ENCODE data around the gene ZNF165. TPM values are rescaled to one million over a fixed set of nuclear protein-coding genes. Genes with fewer than 3 reads are reported as not detected.
"Not testable (repeated sequence)": the region's sequence is repeated elsewhere in the genome, so short reads cannot be mapped to it uniquely, and the experiment has no call there.

ZNF165 gene
- polyA plus RNA-seq (ENCODE audit: insufficient read length in 3 of 3), result 1 to 10 TPM; 3.9 to 5.4 (median 4.6) TPM
- long read RNA-seq, donor 1, result 0 reads
- long read RNA-seq, donor 2, result 0 reads
- long read RNA-seq, donor 3, result 0 reads
- long read RNA-seq, donor 4, partial matches to known transcripts, result 81 of 81 reads
- long read RNA-seq, donor 4, other reads (novel, unspliced or antisense), result 0 of 81 reads
- long read RNA-seq, donor 5, result 0 reads
- long read RNA-seq, donor 6, result 0 reads
- long read RNA-seq, donor 7, result 0 reads
- long read RNA-seq, donor 8, result 0 reads
- long read RNA-seq, donor 9, result 0 reads
- long read RNA-seq, donor 10, result 0 reads
- long read RNA-seq, donor 11, result 0 reads
- long read RNA-seq, donor 12, result 0 reads
- long read RNA-seq, donor 13, result 0 reads
- long read RNA-seq, donor 14, result 0 reads
- long read RNA-seq, donor 15, result 0 reads
- long read RNA-seq, donor 16, partial matches to known transcripts, result 0 of 6 reads
- long read RNA-seq, donor 16, other reads (novel, unspliced or antisense), result 6 of 6 reads

GRCh38 chr6:28080381-28080630 lies at the start of gene ZNF165:
Gene ZNF165, plus strand, starts transcription at chr6:28080568. Its CDS starts 4,913 bp downstream, at chr6:28085481.
- peak in 1 of 11 donors; percentile 13 for DNase-seq (ENCODE audit: extremely low read depth in 1 of 11, low read depth in 9 of 11, low spot score in 4 of 11)

- no peak for DNase-seq (ENCODE audit: extremely low read depth in 1 of 11, low read depth in 9 of 11, low spot score in 4 of 11)
Measured at GRCh38 chr6:28053584-28053983, 26.8 kb upstream of the ZNF165 start.

GRCh38 chr6:28060405-28060804 lies 20.0 kb upstream of the ZNF165 start:
- no peak for DNase-seq (ENCODE audit: extremely low read depth in 1 of 11, low read depth in 9 of 11, low spot score in 4 of 11)

GRCh38 chr6:28064272-28064671 lies 16.1 kb upstream of the ZNF165 start:
- DNase-seq (ENCODE audit: extremely low read depth in 1 of 11, low read depth in 9 of 11, low spot score in 4 of 11), result no peak

DNA sequence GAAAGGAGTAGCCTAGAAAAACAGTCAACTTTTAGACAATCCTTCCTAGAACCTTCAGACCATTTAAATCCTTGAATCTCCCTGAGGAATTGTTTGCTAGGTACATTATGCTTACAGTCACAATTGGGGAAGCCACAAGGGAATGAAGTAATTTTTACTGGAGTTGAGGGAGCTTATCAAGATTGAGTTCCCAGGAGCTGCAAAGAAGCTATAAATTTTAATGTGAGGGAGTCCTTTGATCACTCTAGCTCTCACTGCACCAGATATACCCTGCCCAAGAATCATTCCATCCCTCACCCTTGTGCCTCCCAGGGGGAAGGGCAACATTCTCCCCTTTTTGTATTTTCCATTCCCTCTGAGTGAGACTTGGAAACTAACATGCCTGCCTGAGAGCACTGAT lies 12.3 kb upstream of the ZNF165 start:
- no peak for DNase-seq (ENCODE audit: extremely low read depth in 1 of 11, low read depth in 9 of 11, low spot score in 4 of 11)

DNA sequence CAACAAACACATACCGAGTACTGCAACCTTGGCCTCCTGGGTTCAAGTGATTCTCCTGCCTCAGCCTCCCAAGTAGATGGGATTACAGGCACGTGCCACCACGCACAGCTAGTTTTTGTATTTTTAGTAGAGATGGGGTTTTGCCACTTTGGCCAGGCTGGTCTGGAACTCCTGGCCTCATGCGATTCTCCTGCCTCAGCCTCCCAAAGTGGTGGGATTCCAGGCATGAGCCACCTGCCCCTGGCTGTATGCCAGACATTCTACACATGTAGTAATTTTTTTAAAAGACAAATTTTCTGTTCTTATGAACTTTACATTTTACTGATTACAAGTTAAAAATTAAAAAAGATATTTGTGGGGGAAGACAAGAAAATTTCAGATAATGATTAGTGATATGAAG lies 9.4 kb upstream of the ZNF165 start:
- not testable (repeated sequence) for DNase-seq (ENCODE audit: extremely low read depth in 1 of 11, low read depth in 9 of 11, low spot score in 4 of 11)

- no peak for DNase-seq (ENCODE audit: extremely low read depth in 1 of 11, low read depth in 9 of 11, low spot score in 4 of 11)
Measured at GRCh38 chr6:28078050-28078449, 2.3 kb upstream of the ZNF165 start.

- DNase-seq (ENCODE audit: extremely low read depth in 1 of 11, low read depth in 9 of 11, low spot score in 4 of 11), result no peak
Measured at GRCh38 chr6:28078836-28079235, 1.5 kb upstream of the ZNF165 start.

- peak; percentile 92 to 100 (median 96) for DNase-seq (ENCODE audit: extremely low read depth in 1 of 11, low read depth in 9 of 11, low spot score in 4 of 11)
Measured at GRCh38 chr6:28080631-28081485, 490 bp downstream of the ZNF165 start.

- no peak for DNase-seq (ENCODE audit: extremely low read depth in 1 of 11, low read depth in 9 of 11, low spot score in 4 of 11)
Measured at GRCh38 chr6:28081486-28081751, 1.1 kb downstream of the ZNF165 start.

GRCh38 chr6:28082939-28083338 lies 2.6 kb downstream of the ZNF165 start:
- no peak for DNase-seq (ENCODE audit: extremely low read depth in 1 of 11, low read depth in 9 of 11, low spot score in 4 of 11)

GRCh38 chr6:28089054-28089453 lies 8.7 kb downstream of the ZNF165 start:
- DNase-seq (ENCODE audit: extremely low read depth in 1 of 11, low read depth in 9 of 11, low spot score in 4 of 11), result no peak

DNA sequence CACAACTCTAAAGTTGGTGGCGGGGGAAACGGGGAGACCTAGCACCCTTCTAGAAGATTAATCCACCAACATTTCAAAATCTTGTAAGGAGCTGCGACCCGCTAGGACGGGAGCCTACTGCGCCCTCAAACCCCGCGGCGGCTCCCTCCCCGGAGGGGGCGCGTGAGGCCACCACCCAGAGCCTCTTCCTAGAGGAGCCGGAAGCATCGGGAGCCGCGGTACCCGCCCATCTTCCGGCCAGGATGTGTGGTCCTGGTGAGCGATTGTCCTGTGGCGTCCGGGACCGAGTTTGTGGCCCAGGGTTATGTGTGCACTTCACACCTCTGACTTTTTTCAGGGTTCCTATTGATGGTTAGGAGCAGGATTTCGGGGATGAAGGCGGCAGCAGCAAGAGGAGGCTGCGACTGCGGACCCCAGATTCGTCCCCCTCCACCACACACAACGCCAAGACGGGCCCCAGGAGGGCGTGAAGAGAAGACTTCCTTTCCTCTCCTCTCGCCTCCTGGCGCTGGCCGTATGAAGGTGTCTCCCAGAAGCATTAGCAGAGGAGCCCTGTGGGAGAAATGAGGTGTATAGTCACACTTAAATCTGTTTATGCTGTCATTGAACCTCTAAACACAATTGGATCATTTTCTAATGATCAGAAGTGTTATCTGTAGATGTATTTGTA lies 10.7 kb downstream of the ZNF165 start:
- no peak for DNase-seq (ENCODE audit: extremely low read depth in 1 of 11, low read depth in 9 of 11, low spot score in 4 of 11)

GRCh38 chr6:28102222-28102621 lies 21.9 kb downstream of the ZNF165 start:
- not testable (repeated sequence) for DNase-seq (ENCODE audit: extremely low read depth in 1 of 11, low read depth in 9 of 11, low spot score in 4 of 11)

DNA sequence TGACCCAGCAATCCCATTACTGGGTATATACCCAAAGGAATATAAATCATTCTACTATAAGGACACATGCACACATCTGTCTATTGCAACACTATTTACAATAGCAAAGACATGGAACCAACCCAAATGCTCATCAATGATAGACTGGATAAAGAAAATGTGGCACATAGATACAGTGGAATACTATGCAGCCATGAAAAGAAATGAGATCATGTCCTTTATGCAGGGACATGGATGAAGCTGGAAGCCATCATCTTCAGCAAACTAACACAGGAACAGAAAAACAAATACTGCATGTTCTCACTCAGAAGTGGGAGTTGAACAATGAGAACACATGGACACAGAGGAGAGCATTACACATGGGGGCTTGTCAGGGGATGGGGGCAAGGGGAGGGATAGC lies 22.3 kb downstream of the ZNF165 start:
- DNase-seq (ENCODE audit: extremely low read depth in 1 of 11, low read depth in 9 of 11, low spot score in 4 of 11), result not testable (repeated sequence)

DNA sequence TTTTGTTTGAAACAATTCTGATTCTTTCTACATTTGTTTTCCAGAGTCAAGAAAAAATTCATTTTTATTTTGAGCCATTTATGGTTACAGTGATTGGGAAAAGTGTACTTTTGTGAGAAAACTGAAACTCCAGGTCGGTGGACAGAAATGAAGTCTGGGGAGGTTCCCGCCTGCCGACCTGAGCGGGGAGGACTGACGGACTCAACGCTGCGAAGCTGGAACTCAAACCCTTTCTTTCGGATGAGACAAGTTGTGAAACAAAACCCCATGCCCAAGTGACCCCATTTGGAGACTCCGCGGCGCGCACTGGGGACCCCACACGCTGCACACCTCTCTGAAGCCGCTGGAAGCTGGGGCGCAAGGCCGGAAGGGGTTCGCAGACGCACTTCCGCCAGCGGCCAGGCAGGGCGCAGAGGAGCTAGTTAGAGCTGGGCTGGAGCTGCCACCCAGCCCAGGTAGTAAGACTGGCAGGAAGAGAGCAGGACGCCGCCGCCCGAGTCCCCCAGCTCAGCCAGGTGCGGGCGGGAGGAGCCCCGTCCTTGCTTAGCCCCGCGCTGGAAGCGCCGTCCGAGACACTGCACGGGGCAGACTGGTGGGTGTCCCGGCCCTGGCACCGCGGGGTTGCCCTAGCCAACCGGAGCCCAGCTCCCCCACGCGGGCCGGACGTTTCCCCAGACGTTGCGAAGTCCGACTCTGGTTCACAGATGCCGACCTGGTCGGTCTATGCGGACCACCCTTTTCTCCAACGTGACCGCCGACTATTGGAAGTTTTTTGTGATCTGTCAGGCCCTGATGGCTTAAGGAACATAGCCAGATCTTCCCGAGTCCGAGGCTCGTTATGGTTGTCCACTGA lies 24.2 kb downstream of the ZNF165 start:
- DNase-seq (ENCODE audit: extremely low read depth in 1 of 11, low read depth in 9 of 11, low spot score in 4 of 11), result peak in 8 of 11 donors; percentile 71 to 83 (median 78)

- peak in 1 of 11 donors; percentile 13 for DNase-seq (ENCODE audit: extremely low read depth in 1 of 11, low read depth in 9 of 11, low spot score in 4 of 11)
Measured at GRCh38 chr6:28105245-28105639, 24.9 kb downstream of the ZNF165 start.

- DNase-seq (ENCODE audit: extremely low read depth in 1 of 11, low read depth in 9 of 11, low spot score in 4 of 11), result no peak
Measured at GRCh38 chr6:28107506-28107905, 27.1 kb downstream of the ZNF165 start.

- no peak for DNase-seq (ENCODE audit: extremely low read depth in 1 of 11, low read depth in 9 of 11, low spot score in 4 of 11)
Measured at GRCh38 chr6:28111964-28112363, 31.6 kb downstream of the ZNF165 start.
